Activated CD4-positive, alpha-beta T cell treated with anti-CD3 and anti-CD28 coated beads for 24 hours (primary cell): ENCODE data around the gene MAP3K13.

ENCODE experiments used
- DNase-seq, 2 donors: peaks; one replicate each; pipeline ENCODE4 v3.0.0-alpha.2; 2020; ENCODE audit warnings: low read depth in 2 of 2

The MAP3K13 gene

DNA sequence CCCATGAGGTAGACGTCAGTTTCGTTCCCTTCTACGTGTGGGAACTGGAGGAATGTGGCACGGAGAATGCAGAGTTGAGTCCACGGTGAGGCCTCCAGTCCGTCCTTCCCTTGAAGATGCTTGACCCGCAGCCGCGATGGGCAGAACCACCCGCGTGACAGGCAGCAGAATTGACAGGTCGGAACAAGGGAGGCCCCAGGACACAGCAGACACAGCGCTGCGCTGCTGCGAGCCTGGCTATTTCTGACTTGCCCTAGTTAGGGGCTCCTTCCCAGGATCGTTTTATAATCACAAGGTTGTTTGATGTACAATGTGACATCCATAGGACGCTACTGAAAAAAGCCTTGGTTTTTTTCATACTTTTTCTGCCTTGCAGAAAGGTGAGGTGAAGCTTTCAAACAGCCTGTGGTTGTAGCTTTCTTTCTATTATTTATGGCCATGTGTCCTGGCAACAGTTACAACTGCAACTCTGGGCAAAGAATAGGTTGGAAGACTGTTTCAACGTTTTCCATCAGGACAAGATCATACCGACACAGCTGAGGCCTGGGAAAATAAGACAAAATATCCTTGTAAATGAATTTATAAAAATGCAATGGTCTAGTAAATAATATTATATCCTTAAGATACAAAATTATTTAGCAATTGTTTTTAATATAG, 145.5 kb downstream of the MAP3K13 start:
- DNase-seq = no peak

DNA sequence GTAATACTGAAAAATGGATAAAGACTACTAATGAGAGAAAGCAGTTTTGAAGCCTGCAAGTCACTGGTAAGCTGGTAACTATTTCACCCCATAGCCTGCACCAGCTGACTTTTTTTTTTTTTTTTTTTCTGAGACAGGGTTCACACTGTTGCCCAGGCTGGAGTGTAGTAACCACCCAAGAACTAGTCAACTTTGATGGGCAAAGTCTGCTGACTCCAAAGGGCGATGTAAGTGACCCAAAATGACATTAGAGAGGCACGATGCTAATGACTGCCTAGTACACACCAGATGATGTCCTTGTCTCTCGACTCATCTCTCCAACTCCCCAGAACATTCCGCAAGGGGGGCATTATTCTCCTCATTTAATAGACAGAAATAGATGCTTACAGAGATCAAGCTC, 148.8 kb downstream of the MAP3K13 start:
- DNase-seq = no peak

- DNase-seq = no peak
These were observed 154.6 kb downstream of the MAP3K13 start for GRCh38 chr3:185517387-185518130.

DNA sequence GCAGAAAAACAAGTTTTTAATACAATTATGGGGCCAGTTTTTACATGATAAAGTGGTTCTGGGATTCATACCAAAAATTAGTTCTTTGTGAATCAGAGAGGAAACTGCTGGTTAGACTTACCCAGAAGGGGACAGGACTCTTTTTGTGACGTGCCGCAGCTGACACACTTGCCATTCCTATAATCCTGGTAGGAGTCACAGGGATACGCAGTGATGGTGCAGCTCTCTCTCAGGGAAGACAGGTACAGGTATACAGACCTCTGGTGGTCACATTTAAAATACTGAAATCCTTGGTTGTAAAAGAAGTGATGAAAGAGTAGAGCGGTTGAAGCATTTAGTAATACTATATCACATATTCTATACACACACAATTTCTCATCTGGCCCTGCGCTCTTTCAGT, 156.1 kb downstream of the MAP3K13 start:
- no peak for DNase-seq

GRCh38 chr3:185521349-185522138, 158.6 kb downstream of the MAP3K13 start:
- no peak for DNase-seq

GRCh38 chr3:185526349-185526951, 163.5 kb downstream of the MAP3K13 start:
- DNase-seq = no peak

- no peak for DNase-seq
These were observed 164.4 kb downstream of the MAP3K13 start for GRCh38 chr3:185527364-185527763.

DNA sequence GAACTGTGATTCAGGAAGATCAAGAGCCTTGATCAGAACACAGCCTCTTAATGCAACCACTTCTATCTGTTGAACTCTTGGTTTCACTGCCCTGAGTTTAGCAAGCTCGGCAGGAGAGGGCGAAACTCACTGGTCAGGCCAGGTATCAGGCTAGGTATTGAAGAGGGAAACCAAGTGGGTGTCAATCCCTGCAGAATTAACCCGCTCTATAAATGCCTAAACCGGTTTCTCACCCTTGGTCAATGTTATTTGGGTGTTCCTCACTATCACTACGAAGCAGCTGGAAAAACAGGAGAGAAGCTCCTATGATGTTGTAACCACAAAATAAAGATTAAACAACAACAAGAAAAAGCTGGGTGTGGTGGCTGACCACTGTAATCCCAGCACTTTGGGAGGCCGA, 165.6 kb downstream of the MAP3K13 start:
- DNase-seq = no peak

GRCh38 chr3:185530856-185531255, 167.9 kb downstream of the MAP3K13 start:
- DNase-seq = no peak

GRCh38 chr3:185532901-185533300, 170.0 kb downstream of the MAP3K13 start:
- no peak for DNase-seq

DNA sequence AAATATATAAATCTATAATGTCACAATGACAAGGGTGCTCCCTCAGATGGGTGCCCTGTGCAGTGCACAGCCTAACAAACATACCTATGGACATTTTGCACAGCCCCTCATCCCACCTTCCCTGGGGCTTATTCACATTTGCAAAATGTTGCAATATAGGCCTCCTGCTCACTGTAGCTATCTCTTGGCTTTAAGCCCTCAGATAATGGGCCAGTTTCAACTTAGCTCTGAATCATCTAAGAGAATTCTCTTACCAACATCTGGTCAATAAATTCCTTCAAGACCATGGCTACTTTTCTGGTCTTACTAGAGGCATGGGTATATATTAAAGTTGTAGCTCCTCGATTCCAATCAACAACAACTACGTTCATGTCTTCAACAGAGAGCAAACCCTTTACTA, 171.6 kb downstream of the MAP3K13 start:
- DNase-seq = no peak

DNA sequence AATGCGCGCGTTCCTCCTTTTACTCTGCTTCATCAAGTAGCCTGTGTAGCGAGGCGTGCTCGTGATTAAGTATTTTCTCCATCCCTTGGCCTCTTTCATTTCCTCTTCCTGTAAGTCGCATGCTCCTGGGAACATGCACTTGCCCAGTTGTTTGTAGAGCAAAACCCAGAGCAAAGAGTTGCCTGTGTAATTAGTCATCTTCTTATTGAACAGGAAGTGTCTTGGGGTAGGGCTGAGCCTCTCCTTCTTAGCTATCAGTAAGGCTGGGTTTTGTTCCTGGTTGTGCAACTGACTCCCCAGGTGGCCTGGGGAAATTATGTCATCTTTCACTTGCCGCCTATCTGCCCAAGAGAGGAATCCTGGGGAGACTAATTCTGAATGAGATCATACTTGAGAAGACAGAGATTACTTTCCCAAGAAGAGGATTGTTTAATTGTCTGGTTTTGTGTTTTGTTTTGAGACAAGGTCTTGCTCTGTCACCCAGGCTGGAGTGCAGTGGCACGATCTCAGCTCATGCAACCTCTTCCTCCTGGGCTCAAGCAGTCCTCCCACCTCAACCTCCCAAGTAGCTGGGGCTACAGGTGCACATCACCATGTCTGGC, 174.5 kb downstream of the MAP3K13 start:
- peak in 1 of 2 donors; percentile 12 for DNase-seq
